Activated naive CD8-positive, alpha-beta T cell treated with anti-CD3 and anti-CD28 coated beads, Interleukin-2, amount 10 ng/mL, durations not matched to agents 7 days and 5 days (primary cell): ENCODE data around the gene TNS4. TPM values are rescaled to one million over a fixed set of nuclear protein-coding genes. Genes with fewer than 3 reads are reported as not detected.

Experiments
- ATAC-seq: fragments of 150-1000 bp; cut with Tn5 transposase; one replicate; pipeline ENCODE4 v1.10.0; 2021; ENCODE audit warnings: low read depth, moderate library complexity
- POLR2A ChIA-PET: fragments of 350-600 bp; sonication (Branson Sonifier 250); formaldehyde crosslinking; loops from one replicate; lab custom pipeline; 2021; ENCODE audit warnings: antibody characterized with exemption; lab: Charles Lee
- DNase-seq: peaks from one replicate; pipeline ENCODE4 v3.0.0; 2021
- H3K27ac Mint-ChIP-seq: one replicate; pipeline ENCODE4 v1.8.0; 2022; ENCODE audit warnings: mild to moderate bottlenecking, mixed read lengths
- H3K27me3 Mint-ChIP-seq: one replicate; pipeline ENCODE4 v1.8.0; 2022; ENCODE audit warnings: mild to moderate bottlenecking, moderate library complexity, mixed read lengths
- H3K36me3 Mint-ChIP-seq: one replicate; pipeline ENCODE4 v1.8.0; 2021; ENCODE audit warnings: mild to moderate bottlenecking, mixed read lengths
- H3K4me1 Mint-ChIP-seq: one replicate; pipeline ENCODE4 v1.8.0; 2021; ENCODE audit warnings: mixed read lengths
- H3K4me3 Mint-ChIP-seq: one replicate; pipeline ENCODE4 v1.8.0; 2022; ENCODE audit warnings: mild to moderate bottlenecking, moderate library complexity, mixed read lengths
- H3K9me3 Mint-ChIP-seq: one replicate; pipeline ENCODE4 v1.8.0; 2021; ENCODE audit warnings: mixed read lengths
- total RNA-seq, 2 experiments: library from RNA; stranded (reverse); gene quantifications; one replicate each; pipeline ENCODE4 v1.2.3, GENCODE V29; 2021

TNS4 gene
- total RNA-seq, 2 experiments from 2014 or later: 9.0 to 9.7 TPM

DNA sequence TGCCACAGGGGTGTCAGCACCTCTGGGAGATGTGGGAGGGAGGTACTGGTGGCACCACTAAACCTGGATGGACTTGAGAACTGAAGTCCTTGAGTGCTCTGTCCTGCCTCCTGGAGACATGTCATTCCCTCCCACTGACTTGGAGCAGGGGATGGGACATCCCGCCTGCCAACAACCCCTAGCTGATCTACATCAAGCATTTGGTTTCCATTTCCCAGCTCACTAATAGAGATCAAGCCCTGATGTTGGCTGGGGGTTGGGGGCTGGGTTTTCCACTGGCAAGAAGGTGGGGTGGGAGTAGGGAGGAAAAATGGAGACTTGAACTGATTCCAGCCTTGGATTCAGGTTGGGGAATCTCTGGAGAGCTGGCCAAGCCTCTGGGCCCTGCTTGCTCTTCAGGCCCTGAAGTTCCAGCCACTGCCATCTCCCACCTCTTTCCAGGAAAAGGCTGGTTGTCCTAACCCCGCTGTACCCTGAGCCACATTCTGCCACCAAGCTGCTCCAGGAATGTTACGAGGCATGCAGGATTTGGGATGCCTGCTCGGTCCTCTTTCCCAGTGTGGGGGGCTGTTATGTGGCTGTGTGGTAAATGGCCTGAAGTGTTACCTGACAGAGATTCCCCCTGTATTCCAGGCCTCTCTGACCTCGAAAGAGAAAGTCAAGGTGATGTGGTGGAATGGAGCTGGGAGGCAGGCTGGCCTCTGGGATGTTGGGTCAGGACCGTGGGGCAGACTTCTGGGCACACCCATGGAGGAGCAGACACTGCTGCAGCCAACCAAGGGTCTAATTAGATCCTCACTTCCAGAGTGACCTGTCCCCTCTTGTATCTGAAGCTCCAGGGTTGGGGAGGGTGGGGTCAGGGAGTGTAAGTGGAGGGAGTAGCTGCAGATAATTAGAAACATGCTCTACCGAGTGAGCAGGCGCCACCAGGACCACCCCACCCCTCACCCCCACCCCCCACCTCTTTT lies 41.5 kb downstream of the TNS4 start:
- Mint-ChIP-seq H3K9me3 (no peaks in the 10 kb centered on the region), H3K27ac (no peak overlapping the region), H3K4me1 (peaks cover 2% of the 10 kb centered on the region), H3K27me3 (no peaks in the 10 kb centered on the region), H3K36me3 (peaks cover 7% of the 10 kb centered on the region), H3K4me3 (no peak overlapping the region)
- no peak for DNase-seq
- POLR2A ChIA-PET: interaction anchor here (0.6 to 1.1 kb wide), 4 partner anchors 16 to 33 kb away, joined by 3 read pairs; no protein-coding TSS in a partner anchor
- no peak for ATAC-seq

DNA sequence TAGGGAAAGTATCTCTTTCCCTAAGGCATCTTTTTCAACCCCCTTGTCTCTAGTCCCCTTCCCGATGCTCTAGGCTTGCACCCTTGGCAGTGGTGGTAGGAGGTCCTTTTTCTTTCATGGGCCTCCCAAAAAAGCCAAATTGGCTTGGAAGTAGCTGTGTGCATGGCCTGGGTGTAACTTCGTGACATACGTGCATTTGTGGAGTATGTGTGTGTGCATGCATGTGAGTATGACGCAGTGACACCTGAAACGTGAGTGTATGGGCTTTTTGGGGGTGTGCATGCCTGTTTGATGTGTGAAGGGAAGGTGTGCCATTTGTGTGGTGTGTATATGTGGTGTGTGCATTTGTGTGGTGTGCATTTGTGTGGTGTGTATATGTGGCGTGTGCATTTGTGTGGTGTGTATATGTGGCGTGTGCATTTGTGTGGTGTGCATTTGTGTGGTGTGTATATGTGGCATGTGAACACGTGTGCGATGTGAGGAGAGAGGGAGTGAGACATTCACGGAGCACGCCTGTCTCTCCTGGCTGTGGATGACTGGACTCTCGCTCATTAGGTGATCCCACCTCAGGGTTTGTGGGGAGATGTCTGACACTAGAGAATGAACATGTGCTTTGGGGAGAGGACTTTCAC lies 42.5 kb downstream of the TNS4 start:
- Mint-ChIP-seq H3K36me3 (peaks cover 12% of the 10 kb centered on the region), H3K4me3 (no peak overlapping the region), H3K9me3 (no peaks in the 10 kb centered on the region), H3K27me3 (no peaks in the 10 kb centered on the region), H3K4me1 (peaks cover 6% of the 10 kb centered on the region), H3K27ac (no peak overlapping the region)
- ATAC-seq: no peak
- no peak for DNase-seq
- POLR2A ChIA-PET: interaction anchor here (0.6 to 1.1 kb wide), 3 partner anchors 17 to 1229 kb away, joined by 3 read pairs; no protein-coding TSS in a partner anchor

DNA sequence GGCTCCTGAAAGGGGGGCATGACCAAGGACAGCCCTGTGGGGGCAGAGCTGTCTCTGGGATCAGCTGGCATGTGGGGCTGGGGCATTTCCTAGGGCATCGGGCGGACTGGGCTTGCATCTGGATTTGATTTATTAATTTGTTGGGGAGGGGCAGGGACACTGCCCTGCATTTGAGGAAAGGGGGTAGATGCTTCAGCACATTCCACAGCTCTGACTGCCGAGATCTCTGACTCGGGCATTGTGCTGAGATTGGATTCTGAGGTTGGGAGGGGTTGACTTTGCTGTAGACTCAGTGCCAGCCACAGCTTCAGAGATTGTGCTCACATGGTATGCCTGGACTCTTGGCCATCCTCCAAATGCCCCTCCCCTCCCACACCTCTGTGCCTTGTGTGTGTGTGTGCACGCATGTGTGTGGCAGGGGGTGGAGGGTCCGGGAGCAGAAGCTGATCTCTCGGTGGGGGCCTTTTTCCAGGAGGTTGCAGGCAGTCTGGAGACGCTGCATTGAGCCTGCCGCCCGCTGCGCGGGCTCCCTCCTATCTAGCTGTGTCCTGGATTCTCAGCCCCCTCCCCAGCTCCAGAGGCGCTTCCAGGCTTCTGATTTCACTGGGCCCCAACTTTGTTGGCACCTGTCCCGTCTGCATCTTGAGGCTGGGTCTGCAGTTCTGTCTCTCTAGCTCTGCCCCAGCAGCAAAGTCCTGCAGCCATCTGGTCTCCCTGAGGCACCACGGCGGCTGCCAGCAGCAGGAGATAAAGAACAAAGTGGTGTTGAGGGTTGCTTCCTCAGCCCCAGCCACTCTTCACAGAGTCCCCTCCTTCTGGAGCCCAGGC lies 43.2 kb downstream of the TNS4 start:
- ATAC-seq (no peak), DNase-seq (no peak)
- Mint-ChIP-seq H3K4me3 (no peak overlapping the region), H3K27ac (no peak overlapping the region), H3K4me1 (peaks cover 6% of the 10 kb centered on the region), H3K36me3 (peaks cover 17% of the 10 kb centered on the region), H3K27me3 (no peaks in the 10 kb centered on the region), H3K9me3 (no peaks in the 10 kb centered on the region)
- POLR2A ChIA-PET: interaction anchor here (0.6 to 0.8 kb wide), 2 partner anchors 71 to 1230 kb away, joined by 3 read pairs; no protein-coding TSS in a partner anchor

DNA sequence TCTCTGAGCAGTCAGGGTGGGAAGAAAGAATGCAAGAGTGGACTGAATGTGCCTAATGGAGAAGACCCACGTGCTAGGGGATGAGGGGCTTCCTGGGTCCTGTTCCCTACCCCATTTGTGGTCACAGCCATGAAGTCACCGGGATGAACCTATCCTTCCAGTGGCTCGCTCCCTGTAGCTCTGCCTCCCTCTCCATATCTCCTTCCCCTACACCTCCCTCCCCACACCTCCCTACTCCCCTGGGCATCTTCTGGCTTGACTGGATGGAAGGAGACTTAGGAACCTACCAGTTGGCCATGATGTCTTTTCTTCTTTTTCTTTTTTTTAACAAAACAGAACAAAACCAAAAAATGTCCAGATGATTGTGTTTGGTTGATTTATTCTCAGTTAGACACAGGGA lies 44.1 kb downstream of the TNS4 start:
- H3K4me3 Mint-ChIP-seq: no peak overlapping the region
- no peaks in the 10 kb centered on the region for H3K27me3 Mint-ChIP-seq
- ATAC-seq (no peak), DNase-seq (no peak)
- peaks cover 6% of the 10 kb centered on the region for H3K4me1 Mint-ChIP-seq
- POLR2A ChIA-PET: no interaction called here
- peaks cover 17% of the 10 kb centered on the region for H3K36me3 Mint-ChIP-seq
- no peaks in the 10 kb centered on the region for H3K9me3 Mint-ChIP-seq
- H3K27ac Mint-ChIP-seq: no peak overlapping the region

- POLR2A ChIA-PET: interaction anchor here (1.5 kb wide), 1 partner anchor 39 kb away, joined by 3 read pairs; the partner anchor contains the start of gene TOP2A
- Mint-ChIP-seq H3K36me3 (peaks cover 17% of the 10 kb centered on the region), H3K9me3 (no peaks in the 10 kb centered on the region), H3K27me3 (no peaks in the 10 kb centered on the region), H3K4me1 (peaks cover 6% of the 10 kb centered on the region), H3K27ac (no peak overlapping the region), H3K4me3 (no peak overlapping the region)
- DNase-seq: no peak
- ATAC-seq: no peak
Measured at GRCh38 chr17:40456396-40456951, 44.9 kb downstream of the TNS4 start.

DNA sequence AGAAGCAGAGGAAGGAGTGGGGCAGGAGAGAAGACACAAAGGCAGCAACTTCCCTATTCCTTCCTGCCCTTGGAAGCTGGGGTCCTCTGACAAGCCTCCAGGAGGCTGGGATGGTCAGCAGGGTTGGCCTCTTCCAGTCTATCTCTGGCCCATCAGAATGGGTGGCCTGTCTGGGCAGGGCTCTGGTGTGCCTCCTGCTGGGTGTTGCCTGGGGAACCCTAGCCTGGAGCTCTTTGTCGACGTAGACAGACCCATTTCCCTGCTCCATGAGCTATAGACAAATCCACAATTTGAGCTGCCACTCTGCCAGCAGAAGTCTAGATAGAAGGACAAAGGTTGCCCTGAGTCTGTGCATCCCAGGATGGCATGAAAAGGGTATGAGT lies 46.8 kb downstream of the TNS4 start:
- POLR2A ChIA-PET: interaction anchor here (1.5 kb wide), 1 partner anchor 92 kb away, joined by 3 read pairs; no protein-coding TSS in a partner anchor
- peaks cover 9% of the 10 kb centered on the region for H3K4me1 Mint-ChIP-seq

DNA sequence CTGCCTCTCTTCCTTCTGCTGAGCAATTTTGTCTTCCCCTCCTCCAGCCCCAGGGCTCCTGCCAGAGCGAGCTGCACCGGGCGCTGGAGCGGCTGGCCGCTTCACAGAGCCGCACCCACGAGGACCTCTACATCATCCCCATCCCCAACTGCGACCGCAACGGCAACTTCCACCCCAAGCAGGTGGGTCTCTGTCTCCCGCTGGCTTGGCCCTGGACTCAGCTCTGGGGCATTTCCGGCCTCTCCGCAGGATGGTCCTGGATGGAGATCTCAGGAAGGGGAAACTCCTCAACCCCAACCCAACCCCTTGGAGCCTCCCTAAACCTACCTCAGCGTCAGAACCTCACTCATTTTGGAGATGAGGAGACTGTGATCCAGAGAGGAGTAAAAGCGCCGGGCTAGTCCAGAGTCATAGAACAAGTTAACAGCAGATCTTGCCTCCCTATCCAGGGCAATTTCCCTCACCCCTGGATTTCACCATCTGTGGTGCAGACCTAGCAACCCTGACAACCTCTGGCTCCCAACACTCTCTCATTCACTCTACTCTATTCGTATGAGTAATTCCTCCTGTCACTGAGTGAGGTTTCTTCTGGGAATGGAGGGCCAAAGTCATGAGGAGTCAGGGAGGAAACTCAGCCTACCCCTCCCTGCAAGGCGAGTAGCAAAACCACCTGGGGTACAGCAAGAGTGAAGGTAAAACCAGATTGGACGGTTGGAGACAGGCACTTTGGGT lies 47.4 kb downstream of the TNS4 start:
- DNase-seq (no peak), ATAC-seq (no peak)
- Mint-ChIP-seq H3K9me3 (no peaks in the 10 kb centered on the region), H3K36me3 (peaks cover 19% of the 10 kb centered on the region), H3K4me1 (peaks cover 9% of the 10 kb centered on the region), H3K27me3 (no peaks in the 10 kb centered on the region), H3K27ac (no peak overlapping the region), H3K4me3 (no peak overlapping the region)
- POLR2A ChIA-PET: interaction anchor here (1.5 kb wide), 1 partner anchor 91 kb away, joined by 3 read pairs; no protein-coding TSS in a partner anchor

More for the DNA sequence above, 46.8 kb downstream of the TNS4 start:
- DNase-seq (no peak), ATAC-seq (no peak)
- no peak overlapping the region for H3K27ac Mint-ChIP-seq
- no peak overlapping the region for H3K4me3 Mint-ChIP-seq
- peaks cover 19% of the 10 kb centered on the region for H3K36me3 Mint-ChIP-seq
- H3K27me3 Mint-ChIP-seq: no peaks in the 10 kb centered on the region
- H3K9me3 Mint-ChIP-seq: no peaks in the 10 kb centered on the region

- POLR2A ChIA-PET: no interaction called here
- Mint-ChIP-seq H3K27me3 (no peaks in the 10 kb centered on the region), H3K4me1 (peaks cover 19% of the 10 kb centered on the region), H3K27ac (peak overlapping the region; percentile 57), H3K4me3 (no peak overlapping the region), H3K36me3 (peaks cover 19% of the 10 kb centered on the region), H3K9me3 (no peaks in the 10 kb centered on the region)
- no peak for DNase-seq
- ATAC-seq: no peak
Measured at GRCh38 chr17:40452921-40453378, 48.5 kb downstream of the TNS4 start.

DNA sequence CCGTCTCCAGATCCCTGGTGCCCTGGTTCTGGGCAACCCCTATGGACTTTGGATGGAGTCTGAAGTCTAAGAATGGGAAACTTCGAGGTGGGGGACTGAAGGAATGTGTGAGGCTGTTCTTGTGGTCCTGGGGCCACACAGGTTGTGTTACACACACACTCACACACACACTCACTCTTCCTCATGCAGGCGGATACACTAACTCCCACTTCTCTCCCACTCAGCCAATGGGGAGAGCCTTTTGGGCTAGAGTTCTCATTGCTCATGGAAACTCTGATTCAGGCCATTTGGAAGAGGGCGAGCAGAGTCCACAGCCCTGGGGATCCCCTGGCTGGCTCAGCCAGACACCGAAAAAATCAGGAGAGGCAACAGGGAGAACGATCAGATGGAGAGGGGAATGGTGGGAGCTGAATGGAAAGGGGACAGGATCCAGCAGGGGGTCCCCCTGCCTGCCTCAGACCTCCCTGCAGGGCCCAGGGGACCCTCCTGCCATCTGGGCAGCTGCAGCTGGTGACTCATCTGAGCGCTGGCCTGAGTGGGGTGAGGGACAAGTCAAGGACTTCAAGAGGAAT lies 49.1 kb downstream of the TNS4 start:
- Mint-ChIP-seq H3K36me3 (peaks cover 22% of the 10 kb centered on the region), H3K9me3 (no peaks in the 10 kb centered on the region), H3K4me1 (peaks cover 25% of the 10 kb centered on the region), H3K27ac (no peak overlapping the region), H3K27me3 (no peaks in the 10 kb centered on the region), H3K4me3 (no peak overlapping the region)
- DNase-seq: no peak
- POLR2A ChIA-PET: no interaction called here
- ATAC-seq: no peak

DNA sequence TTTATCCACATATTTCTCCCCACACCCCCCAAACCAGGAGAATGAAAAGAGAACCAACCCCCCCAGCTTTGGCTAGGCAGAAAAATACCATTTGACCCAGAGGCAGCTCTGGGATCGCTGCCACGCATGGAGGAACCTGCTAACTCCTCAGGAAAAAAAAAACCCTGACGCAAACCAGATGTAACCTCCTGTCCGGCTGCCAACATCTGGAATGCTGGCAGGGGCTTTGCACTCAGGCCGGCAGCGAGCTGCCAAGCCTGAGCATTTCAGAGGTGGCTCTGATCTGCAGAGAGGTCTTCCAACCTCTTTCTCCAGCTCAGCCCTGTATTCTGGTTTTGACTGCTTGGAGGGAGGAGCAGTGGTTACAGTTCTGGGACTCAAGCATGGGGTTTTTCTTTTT lies 50.0 kb downstream of the TNS4 start:
- POLR2A ChIA-PET: no interaction called here
- Mint-ChIP-seq H3K4me1 (peaks cover 32% of the 10 kb centered on the region), H3K36me3 (peaks cover 22% of the 10 kb centered on the region), H3K27me3 (no peaks in the 10 kb centered on the region), H3K9me3 (no peaks in the 10 kb centered on the region), H3K4me3 (no peak overlapping the region), H3K27ac (no peak overlapping the region)
- ATAC-seq (no peak), DNase-seq (no peak)

DNA sequence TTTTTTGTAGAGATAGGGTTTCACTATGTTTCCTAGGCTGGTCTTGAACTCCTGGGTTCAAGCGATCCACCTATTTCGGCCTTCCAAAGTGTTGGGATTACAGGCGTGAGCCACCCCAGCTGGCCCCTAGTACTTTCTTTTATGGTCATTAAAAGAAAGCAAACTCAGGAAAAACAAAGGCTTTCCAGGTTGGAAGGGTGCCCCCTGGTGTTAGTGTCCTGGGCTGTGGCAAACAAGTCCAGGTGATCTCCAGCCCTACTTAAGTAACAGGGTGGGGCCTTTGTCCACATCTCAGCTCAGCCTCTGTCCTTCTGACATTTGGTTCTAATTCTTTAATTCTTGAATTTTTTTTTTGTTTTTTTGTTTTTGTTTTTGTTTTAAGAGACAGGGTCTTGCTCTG lies 51.2 kb downstream of the TNS4 start:
- DNase-seq: no peak
- no peak overlapping the region for H3K4me3 Mint-ChIP-seq
- ATAC-seq: no peak
- no peak overlapping the region for H3K27ac Mint-ChIP-seq
- peaks cover 35% of the 10 kb centered on the region for H3K4me1 Mint-ChIP-seq
- H3K27me3 Mint-ChIP-seq: no peaks in the 10 kb centered on the region
- no peaks in the 10 kb centered on the region for H3K9me3 Mint-ChIP-seq
- peaks cover 17% of the 10 kb centered on the region for H3K36me3 Mint-ChIP-seq
- POLR2A ChIA-PET: interaction anchor here (0.6 kb wide), 1 partner anchor 32 kb away, joined by 3 read pairs; the partner anchor contains the start of gene TOP2A
